HFF-Myc (cell line): ENCODE measurements around the gene MUC13.

Experiments used
- DNase-seq: peaks from one replicate; pipeline ENCODE4 v3.0.0-alpha.2; 2011; ENCODE audit warnings: low read depth; ENCODE audit errors: extremely low read depth
- H3K4me3 ChIP-seq: replicated peaks from 2 replicates; pipeline ENCODE4 v1.5.1; 2011; ENCODE audit warnings: low read depth, mild to moderate bottlenecking, control low read depth, low read length
- CTCF ChIP-seq: IDR thresholded peaks from 2 replicates; pipeline ENCODE4 v1.5.1; 2012; ENCODE audit warnings: mild to moderate bottlenecking, low read depth, low read length, control low read depth; ENCODE audit errors: missing control alignments

MUC13 gene

GRCh38 chr3:124951511-124952281, 17.1 kb upstream of the MUC13 start:
- no peak for TF ChIP-seq CTCF
- no peak overlapping the region for H3K4me3 ChIP-seq
- no peak for DNase-seq

DNA sequence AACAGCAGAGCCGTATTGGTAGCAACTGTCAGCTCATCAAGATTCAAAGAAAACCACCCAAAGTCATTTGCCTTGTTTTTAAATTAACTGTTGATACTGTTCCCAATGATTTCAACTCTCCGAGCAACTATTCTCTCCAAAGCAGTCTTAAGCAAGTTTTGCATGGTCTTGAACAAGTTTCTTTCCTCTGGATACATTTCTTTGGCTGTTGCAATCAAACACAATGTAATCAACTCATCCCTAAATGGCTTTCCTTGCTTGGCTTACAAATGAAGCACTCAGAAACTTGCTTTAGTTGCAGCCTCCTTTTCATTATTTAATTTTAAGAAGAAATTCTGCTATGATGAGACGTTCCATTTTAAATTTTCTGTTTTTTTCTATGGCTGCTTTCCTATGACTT, 15.5 kb upstream of the MUC13 start:
- DNase-seq = no peak
- no peak for TF ChIP-seq CTCF
- no peak overlapping the region for H3K4me3 ChIP-seq

DNA sequence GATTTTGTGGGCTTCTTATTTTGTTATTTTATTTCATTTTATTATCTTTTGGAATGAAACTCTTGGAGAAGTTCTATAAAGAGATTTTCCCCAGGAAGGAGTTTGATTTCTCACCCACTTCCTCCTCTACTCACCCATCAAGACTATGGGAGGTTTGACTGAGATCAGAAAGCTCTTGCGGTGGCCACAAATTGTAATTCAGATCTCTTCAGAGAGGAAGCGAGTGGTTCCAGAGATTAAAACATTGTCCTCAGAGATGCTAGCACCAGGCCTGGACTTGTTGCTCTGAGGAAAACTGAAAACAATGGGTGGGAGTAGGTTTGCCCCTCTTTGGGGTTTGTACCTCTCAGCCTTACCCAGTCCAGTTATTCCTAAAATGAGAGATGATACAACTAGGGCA, 8.1 kb upstream of the MUC13 start:
- TF ChIP-seq CTCF = no peak
- no peak for DNase-seq
- no peak overlapping the region for H3K4me3 ChIP-seq

DNA sequence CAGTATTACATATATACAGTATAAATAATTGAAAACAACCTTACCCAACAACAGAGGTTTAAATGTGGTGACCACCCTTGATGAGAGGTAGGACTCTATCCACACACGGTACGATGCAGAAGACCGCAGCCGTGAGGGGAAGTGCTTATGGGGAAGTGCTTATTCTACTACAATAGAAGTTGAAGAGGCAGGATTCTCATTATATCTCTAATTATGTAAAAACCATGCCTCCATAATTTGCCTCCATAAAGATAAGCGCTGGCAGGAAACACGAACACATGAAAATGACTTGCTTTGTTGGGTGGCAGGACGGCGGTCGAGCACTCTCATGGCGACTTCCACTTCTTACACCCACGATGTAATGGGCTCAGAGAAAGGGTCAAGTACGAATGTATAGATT, 7.2 kb upstream of the MUC13 start:
- DNase-seq = no peak
- TF ChIP-seq CTCF = no peak
- no peak overlapping the region for H3K4me3 ChIP-seq

DNA sequence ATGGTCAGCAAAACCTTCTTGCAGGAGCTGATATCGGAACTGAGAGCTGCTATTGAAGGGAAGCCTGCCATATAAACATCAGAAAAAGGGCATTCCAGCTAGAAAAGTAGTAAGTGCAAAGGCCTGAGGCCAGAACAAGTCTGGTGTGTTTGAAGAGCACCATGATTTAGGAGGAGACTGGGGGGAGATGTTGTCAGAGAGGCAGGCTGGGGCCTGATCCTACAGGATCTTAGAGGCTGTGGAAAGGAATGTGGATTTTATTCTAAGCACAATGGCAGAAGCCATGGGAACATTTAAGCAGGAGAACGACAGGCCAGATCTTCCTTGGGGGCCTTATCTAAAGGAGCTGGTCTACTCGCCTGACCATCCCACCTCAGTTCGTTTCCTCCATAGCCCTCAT, 5.1 kb upstream of the MUC13 start:
- TF ChIP-seq CTCF = no peak
- DNase-seq = no peak
- H3K4me3 ChIP-seq = no peak overlapping the region

DNA sequence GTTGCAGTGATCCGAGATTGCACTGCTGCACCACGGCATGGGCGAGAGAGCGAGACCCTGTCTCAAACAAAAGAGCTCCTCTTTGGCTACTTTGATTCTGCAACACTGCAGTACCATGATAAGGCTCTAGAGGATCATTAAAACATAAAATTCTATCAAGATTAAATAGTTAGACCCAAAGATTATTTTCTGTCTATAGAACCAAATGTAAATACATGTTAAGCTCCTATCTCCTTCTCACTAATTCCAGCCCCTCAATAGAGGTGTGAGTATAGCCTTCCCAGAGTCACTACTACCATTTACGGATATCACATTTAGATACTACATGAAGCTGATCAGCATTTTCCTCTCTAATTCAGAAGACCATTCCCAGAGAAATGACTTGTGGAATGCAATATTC, 4.3 kb upstream of the MUC13 start:
- no peak overlapping the region for H3K4me3 ChIP-seq
- DNase-seq = no peak
- TF ChIP-seq CTCF = no peak

DNA sequence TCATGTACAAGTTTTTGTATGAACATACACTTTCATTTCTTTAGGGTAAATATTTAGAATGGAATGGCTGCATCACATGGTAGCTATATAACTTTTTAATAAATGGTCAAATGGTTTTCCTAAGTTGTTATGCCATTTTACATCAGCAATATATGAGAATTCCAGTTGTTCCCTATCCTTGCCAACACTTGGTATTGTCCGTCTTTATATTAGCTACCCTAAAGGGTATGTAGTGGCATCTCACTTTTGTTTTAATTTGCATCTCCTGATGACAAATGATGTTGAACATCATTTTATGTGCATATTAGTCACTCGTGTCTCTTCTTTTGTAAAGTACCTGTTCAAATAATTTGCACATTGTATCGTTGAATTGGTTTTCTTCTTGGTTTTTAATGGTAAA, 2.5 kb upstream of the MUC13 start:
- no peak for TF ChIP-seq CTCF
- no peak overlapping the region for H3K4me3 ChIP-seq
- DNase-seq = no peak
